Measurements from ENCODE around the gene PDE6A. TPM values are rescaled to one million over a fixed set of nuclear protein-coding genes. Genes with fewer than 3 reads are reported as not detected.

Gene PDE6A
- total and polyA plus RNA-seq, 2 experiments from 2014 or later, result 3.6 to 3.9 TPM

- Histone ChIP-seq H3K4me1 (ENCODE audit: insufficient read depth) (peaks cover 5% of the 10 kb centered on the region), H2AFZ (no peak overlapping the region), H3K9me2 (replicated peaks; ENCODE audit: insufficient read depth) (no peaks in the 10 kb centered on the region), H3K4me3 (no peak overlapping the region), H3K79me2 (no peaks in the 10 kb centered on the region), H3K27ac (peak overlapping the region; percentile 33), H3K27me3 (no peaks in the 10 kb centered on the region), H4K20me1 (ENCODE audit: insufficient read depth, poor library complexity, severe bottlenecking) (no peaks in the 10 kb centered on the region), H3K9me3 (ENCODE audit: low read depth) (no peaks in the 10 kb centered on the region), H3K36me3 (replicated peaks; ENCODE audit: insufficient read depth, low read depth) (no peaks in the 10 kb centered on the region), H3K4me2 (no peak overlapping the region)
- TF ChIP-seq CTCF (IDR thresholded peaks at IDR 0.05; ENCODE audit: poor library complexity) (no peak), EZH2 (IDR thresholded peaks at IDR 0.05; ENCODE audit: borderline replicate concordance) (no peak), EZH2phosphoT487 (IDR thresholded peaks at IDR 0.05; ENCODE audit: low read depth, severe bottlenecking, unreplicated experiment) (no peak)
- no peak for DNase-seq (ENCODE audit: low spot score)
- 76% methylated on average over 5 of the region's 5 CpGs for whole genome bisulfite sequencing (ENCODE audit: low lambda C conversion rate, missing lambda C conversion rate)
Measured at GRCh38 chr5:149988126-149988525, 43.5 kb upstream of the PDE6A start.

GRCh38 chr5:149982505-149982904 lies 37.9 kb upstream of the PDE6A start:
- Histone ChIP-seq H3K4me3 (no peak overlapping the region), H3K27me3 (no peaks in the 10 kb centered on the region), H3K4me1 (ENCODE audit: insufficient read depth) (peaks cover 19% of the 10 kb centered on the region), H3K36me3 (replicated peaks; ENCODE audit: insufficient read depth, low read depth) (peaks cover 3% of the 10 kb centered on the region), H4K20me1 (ENCODE audit: insufficient read depth, poor library complexity, severe bottlenecking) (no peaks in the 10 kb centered on the region), H3K4me2 (no peak overlapping the region), H2AFZ (no peak overlapping the region), H3K79me2 (peaks cover 37% of the 10 kb centered on the region), H3K27ac (no peak overlapping the region), H3K9me2 (replicated peaks; ENCODE audit: insufficient read depth) (no peaks in the 10 kb centered on the region), H3K9me3 (ENCODE audit: low read depth) (no peaks in the 10 kb centered on the region)
- no peak for DNase-seq (ENCODE audit: low spot score)
- no peak for TF ChIP-seq EZH2 (IDR thresholded peaks at IDR 0.05; ENCODE audit: borderline replicate concordance)
- TF ChIP-seq EZH2phosphoT487 (IDR thresholded peaks at IDR 0.05; ENCODE audit: low read depth, severe bottlenecking, unreplicated experiment), result no peak
- TF ChIP-seq CTCF (IDR thresholded peaks at IDR 0.05; ENCODE audit: poor library complexity), result no peak

- no peaks in the 10 kb centered on the region for H3K27me3 ChIP-seq
- H3K4me2 ChIP-seq, result no peak overlapping the region
- peaks cover 3% of the 10 kb centered on the region for H3K36me3 ChIP-seq (replicated peaks; ENCODE audit: insufficient read depth, low read depth)
- peak overlapping the region; percentile 41 for H3K27ac ChIP-seq
- DNase-seq (ENCODE audit: low spot score), result no peak
- no peak for TF ChIP-seq CTCF (IDR thresholded peaks at IDR 0.05; ENCODE audit: poor library complexity)
- no peak for TF ChIP-seq EZH2 (IDR thresholded peaks at IDR 0.05; ENCODE audit: borderline replicate concordance)
- no peak for TF ChIP-seq EZH2phosphoT487 (IDR thresholded peaks at IDR 0.05; ENCODE audit: low read depth, severe bottlenecking, unreplicated experiment)
- no peaks in the 10 kb centered on the region for H4K20me1 ChIP-seq (ENCODE audit: insufficient read depth, poor library complexity, severe bottlenecking)
- H3K9me2 ChIP-seq (replicated peaks; ENCODE audit: insufficient read depth), result no peaks in the 10 kb centered on the region
- H3K79me2 ChIP-seq, result peaks cover 48% of the 10 kb centered on the region
- peaks cover 19% of the 10 kb centered on the region for H3K4me1 ChIP-seq (ENCODE audit: insufficient read depth)
- H3K4me3 ChIP-seq, result no peak overlapping the region
- WGBS (ENCODE audit: low lambda C conversion rate, missing lambda C conversion rate), result 62% methylated on average over 3 of the region's 3 CpGs
- no peaks in the 10 kb centered on the region for H3K9me3 ChIP-seq (ENCODE audit: low read depth)
- no peak overlapping the region for H2AFZ ChIP-seq
Measured at GRCh38 chr5:149981206-149981605, 36.6 kb upstream of the PDE6A start.

- Histone ChIP-seq H3K9me2 (replicated peaks; ENCODE audit: insufficient read depth) (no peaks in the 10 kb centered on the region), H3K4me3 (no peak overlapping the region), H4K20me1 (ENCODE audit: insufficient read depth, poor library complexity, severe bottlenecking) (peaks cover 7% of the 10 kb centered on the region), H3K9me3 (ENCODE audit: low read depth) (no peaks in the 10 kb centered on the region), H3K27me3 (no peaks in the 10 kb centered on the region), H3K79me2 (peaks cover 58% of the 10 kb centered on the region), H3K36me3 (replicated peaks; ENCODE audit: insufficient read depth, low read depth) (peaks cover 3% of the 10 kb centered on the region), H2AFZ (no peak overlapping the region), H3K4me2 (peak overlapping the region; percentile 36), H3K27ac (peak overlapping the region; percentile 25), H3K4me1 (ENCODE audit: insufficient read depth) (peaks cover 25% of the 10 kb centered on the region)
- no peak for TF ChIP-seq CTCF (IDR thresholded peaks at IDR 0.05; ENCODE audit: poor library complexity)
- TF ChIP-seq EZH2phosphoT487 (IDR thresholded peaks at IDR 0.05; ENCODE audit: low read depth, severe bottlenecking, unreplicated experiment), result no peak
- TF ChIP-seq EZH2 (IDR thresholded peaks at IDR 0.05; ENCODE audit: borderline replicate concordance), result no peak
- 81% methylated on average over 1 of the region's 1 CpG for WGBS (ENCODE audit: low lambda C conversion rate, missing lambda C conversion rate)
- DNase-seq (ENCODE audit: low spot score), result no peak
Measured at GRCh38 chr5:149979896-149980295, 35.3 kb upstream of the PDE6A start.

All from hepatocyte (in vitro differentiated cells).